RWPE1 (cell line): ENCODE results near the gene DOP1B.

ENCODE experiments used
- CTCF ChIA-PET: fragments of 350-600 bp; sonication (Branson Sonifier 250); formaldehyde crosslinking; extraction: SDS; loops from one replicate; lab custom pipeline; 2021; lab: Yijun Ruan, JAX
- POLR2A ChIA-PET: fragments of 400-600 bp; formaldehyde crosslinking; extraction: SDS; loops from one replicate; lab custom pipeline; 2020; ENCODE audit warnings: antibody characterized with exemption; ENCODE audit not compliant: low non-redundant PET; lab: Yijun Ruan, JAX
- DNase-seq: peaks from one replicate; pipeline ENCODE4 v3.0.0; 2012; ENCODE audit warnings: low spot score
- H3K27ac ChIP-seq: fragments of 450-650 bp; 2 replicates; pipeline ENCODE4 v1.5.1; 2017
- CTCF ChIP-seq: fragments of 450-650 bp; conservative IDR thresholded peaks from 2 replicates; pipeline ENCODE4 v1.5.1; 2017; ENCODE audit warnings: low read depth, mild to moderate bottlenecking

The DOP1B gene

GRCh38 chr21:36148886-36149285 lies 7.7 kb upstream of the DOP1B start:
- ChIA-PET POLR2A (no interaction called here), CTCF (interaction anchor here (0.7 kb wide), 1 partner anchor 1387 kb away, joined by 3 read pairs; no protein-coding TSS in a partner anchor)
- no peak for TF ChIP-seq CTCF
- no peak overlapping the region for H3K27ac ChIP-seq
- DNase-seq = no peak

GRCh38 chr21:36149788-36150711 lies 6.6 kb upstream of the DOP1B start:
- TF ChIP-seq CTCF = no peak
- ChIA-PET CTCF (interaction anchor here (0.6 to 1.1 kb wide), 3 partner anchors 60 to 683 kb away, joined by 4 to 9 read pairs (median 5); no protein-coding TSS in a partner anchor), POLR2A (interaction anchor here (0.5 kb wide), 1 partner anchor 41 kb away, joined by 3 read pairs; no protein-coding TSS in a partner anchor)
- DNase-seq = no peak
- no peak overlapping the region for H3K27ac ChIP-seq

GRCh38 chr21:36155603-36156338 lies 853 bp upstream of the DOP1B start:
- no peak for TF ChIP-seq CTCF
- ChIA-PET POLR2A (interaction anchor here (0.9 kb wide), 1 partner anchor 48 kb away, joined by 3 read pairs; no protein-coding TSS in a partner anchor), CTCF (interaction anchor here (0.8 kb wide), 1 partner anchor 54 kb away, joined by 3 read pairs; no protein-coding TSS in a partner anchor)
- peak overlapping the region; percentile 40 for H3K27ac ChIP-seq
- DNase-seq = no peak

GRCh38 chr21:36156339-36156814 lies 247 bp upstream of the DOP1B start:
- ChIA-PET CTCF (interaction anchor here (0.8 kb wide), 1 partner anchor 53 kb away, joined by 3 read pairs; no protein-coding TSS in a partner anchor), POLR2A (no interaction called here)
- peak; percentile 98 for DNase-seq
- TF ChIP-seq CTCF = no peak
- H3K27ac ChIP-seq = peak overlapping the region; percentile 69

GRCh38 chr21:36159356-36159921 lies 2.8 kb downstream of the DOP1B start:
- H3K27ac ChIP-seq = no peak overlapping the region
- no peak for TF ChIP-seq CTCF
- DNase-seq = no peak
- ChIA-PET POLR2A (no interaction called here), CTCF (interaction anchor here (0.7 kb wide), 1 partner anchor 262 kb away, joined by 3 read pairs; no protein-coding TSS in a partner anchor)

- POLR2A ChIA-PET = no interaction called here
- CTCF ChIA-PET = no interaction called here
- DNase-seq = no peak
- no peak for TF ChIP-seq CTCF
- H3K27ac ChIP-seq = no peak overlapping the region
Measured at GRCh38 chr21:36160850-36161178, 4.2 kb downstream of the DOP1B start.
